Hematopoietic multipotent progenitor cell treated with erythropoietin and hydrocortisone succinate and interleukin-3 and kit ligand, for 17 days (in vitro differentiated cells): ENCODE data around the gene ARHGEF16.

Experiments
- DNase-seq: peaks from one replicate; pipeline ENCODE4 v3.0.0-alpha.2; 2015; ENCODE audit warnings: low spot score

ARHGEF16 gene

GRCh38 chr1:3502641-3503524 is 48.4 kb downstream of the ARHGEF16 start:
- no peak for DNase-seq

DNA sequence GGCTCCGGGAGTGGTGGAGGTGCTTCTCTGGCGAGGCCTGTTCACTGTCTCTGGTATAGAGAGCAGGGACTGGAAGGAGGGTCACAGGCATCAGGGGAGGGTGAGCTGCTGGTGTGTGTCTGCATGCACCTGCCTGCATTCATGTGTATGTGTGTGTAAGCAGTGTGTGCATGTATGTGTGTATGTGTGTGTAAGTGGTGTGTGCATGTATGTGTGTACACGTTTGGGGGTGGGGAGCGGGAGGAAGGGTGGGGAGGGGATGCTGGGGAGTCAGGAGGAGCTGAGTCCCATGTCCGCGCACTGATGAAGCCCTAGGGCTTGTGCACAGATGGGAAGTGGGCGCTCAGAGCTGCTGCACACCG is 49.0 kb downstream of the ARHGEF16 start:
- DNase-seq, result no peak

- no peak for DNase-seq
These were observed 49.8 kb downstream of the ARHGEF16 start for GRCh38 chr1:3504151-3504821.

- no peak for DNase-seq
These were observed 50.3 kb downstream of the ARHGEF16 start for GRCh38 chr1:3504822-3505153.

GRCh38 chr1:3505161-3505560 is 50.7 kb downstream of the ARHGEF16 start:
- DNase-seq, result no peak

- DNase-seq, result no peak
These were observed 51.6 kb downstream of the ARHGEF16 start for GRCh38 chr1:3506041-3506440.

GRCh38 chr1:3506943-3507342 is 52.5 kb downstream of the ARHGEF16 start:
- DNase-seq, result no peak

GRCh38 chr1:3507636-3508275 is 53.3 kb downstream of the ARHGEF16 start:
- DNase-seq, result no peak

DNA sequence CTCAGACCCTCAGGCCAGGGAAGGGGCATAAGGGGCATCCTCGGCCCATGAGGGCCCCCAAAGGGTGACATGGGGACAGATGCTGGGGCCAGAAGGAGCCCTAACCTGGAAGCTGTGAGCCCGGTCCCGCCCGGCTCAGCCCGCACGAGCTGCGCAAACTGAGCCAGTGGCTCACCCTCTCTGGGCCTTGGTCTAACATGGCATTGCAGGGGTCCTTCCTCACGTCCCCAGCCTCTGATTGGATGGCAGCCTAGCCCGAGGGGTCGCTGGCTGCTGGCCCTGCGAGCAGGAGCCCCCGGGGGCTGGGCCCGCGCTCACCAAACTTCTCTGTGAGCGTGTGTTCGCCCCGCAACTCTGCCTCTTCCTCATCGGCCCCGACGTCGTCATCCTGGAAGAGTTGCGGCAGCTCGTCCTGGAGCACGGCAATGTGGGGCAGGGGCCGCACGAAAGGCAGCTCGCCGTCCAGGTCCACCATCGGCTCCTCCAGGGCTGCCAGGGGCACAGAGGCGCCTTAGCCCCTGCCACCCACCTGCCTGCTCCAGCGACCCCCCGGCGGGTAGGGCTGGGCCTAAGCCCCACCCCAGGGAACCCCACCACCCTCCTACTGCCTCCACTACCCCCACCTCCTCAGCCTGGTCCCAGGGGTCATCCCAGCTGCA is 54.4 kb downstream of the ARHGEF16 start:
- DNase-seq, result no peak

DNA sequence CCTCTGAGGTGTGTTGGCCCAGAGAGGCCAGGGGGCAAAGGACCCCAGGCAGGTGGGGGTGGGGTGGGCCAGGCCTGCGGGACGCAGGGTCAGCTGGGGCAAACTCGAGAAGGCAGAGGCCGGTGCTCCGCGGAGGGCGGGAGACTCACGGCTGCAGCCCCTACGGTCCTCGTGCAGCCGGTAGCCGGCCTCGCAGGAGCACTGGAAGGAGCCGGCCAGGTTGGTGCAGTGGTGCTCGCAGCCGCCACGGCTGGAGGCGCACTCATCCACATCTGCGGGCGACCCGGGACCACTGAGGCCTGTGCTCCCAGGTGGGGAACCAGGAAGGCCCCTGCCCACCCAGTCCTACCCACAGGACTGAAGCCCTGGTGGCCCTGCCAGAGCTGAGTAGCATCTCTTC is 55.3 kb downstream of the ARHGEF16 start:
- DNase-seq, result no peak

GRCh38 chr1:3510136-3510955 is 55.9 kb downstream of the ARHGEF16 start:
- no peak for DNase-seq

- no peak for DNase-seq
These were observed 56.4 kb downstream of the ARHGEF16 start for GRCh38 chr1:3510956-3511250.

DNA sequence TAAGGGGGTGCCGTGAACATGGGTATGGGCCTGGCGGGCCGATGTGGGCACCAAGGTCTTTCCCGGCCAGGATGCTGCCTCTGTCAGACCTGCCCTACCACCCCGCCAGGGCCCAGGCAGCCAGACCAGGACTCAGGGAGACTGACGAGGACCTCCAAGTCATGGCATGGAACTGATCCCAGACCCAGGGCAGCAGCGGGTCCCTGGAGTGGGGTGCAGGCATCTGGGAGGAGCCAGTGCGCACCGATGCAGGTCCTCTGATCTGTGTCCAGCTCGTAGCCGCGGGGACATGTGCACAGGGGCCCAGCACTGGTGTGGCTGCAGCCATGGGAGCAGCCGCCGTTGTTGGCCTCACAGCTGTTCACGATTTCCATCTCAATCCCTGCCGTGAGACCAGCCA is 56.8 kb downstream of the ARHGEF16 start:
- no peak for DNase-seq

GRCh38 chr1:3511856-3512255 is 57.4 kb downstream of the ARHGEF16 start:
- no peak for DNase-seq

DNA sequence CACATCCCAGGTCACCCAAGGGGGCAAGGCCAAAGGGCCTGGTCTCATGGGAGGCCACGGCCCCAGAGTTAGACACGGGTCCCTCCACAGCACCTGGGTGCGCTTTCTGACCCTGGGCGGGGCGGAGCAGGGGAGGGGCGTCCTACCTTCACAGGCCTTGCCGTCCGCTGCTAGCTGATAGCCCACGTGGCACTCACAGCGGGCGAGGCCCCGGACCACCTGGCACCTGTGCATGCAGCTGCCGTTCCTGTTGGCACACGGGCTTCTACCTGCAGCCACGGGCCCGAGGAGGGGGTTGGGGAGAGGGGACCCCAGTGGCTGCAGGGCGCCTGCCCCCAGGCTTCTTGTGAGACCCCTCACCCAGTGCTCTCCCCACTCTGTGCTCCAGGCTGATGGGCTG is 59.9 kb downstream of the ARHGEF16 start:
- no peak for DNase-seq

DNA sequence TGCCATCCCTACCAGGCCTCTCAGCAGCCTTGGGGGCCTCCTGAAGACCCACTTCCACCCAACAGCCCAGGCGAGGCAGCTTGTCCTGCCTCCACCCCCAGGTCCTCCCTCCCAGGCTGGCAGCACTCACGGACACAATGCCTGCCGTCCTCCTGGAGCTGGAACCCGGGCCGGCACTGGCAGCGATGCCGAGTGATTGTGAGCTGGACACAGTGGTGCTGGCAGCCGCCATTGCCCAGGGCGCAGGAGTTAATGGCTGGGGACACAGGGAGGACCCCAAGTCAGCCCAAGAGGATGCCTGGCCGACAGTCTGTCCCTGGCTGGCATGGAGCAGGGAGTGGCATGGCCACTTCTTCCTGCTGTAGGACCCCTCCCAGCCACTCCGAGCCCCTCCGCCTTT is 60.8 kb downstream of the ARHGEF16 start:
- DNase-seq, result no peak

- no peak for DNase-seq
These were observed 61.5 kb downstream of the ARHGEF16 start for GRCh38 chr1:3515774-3516480.

DNA sequence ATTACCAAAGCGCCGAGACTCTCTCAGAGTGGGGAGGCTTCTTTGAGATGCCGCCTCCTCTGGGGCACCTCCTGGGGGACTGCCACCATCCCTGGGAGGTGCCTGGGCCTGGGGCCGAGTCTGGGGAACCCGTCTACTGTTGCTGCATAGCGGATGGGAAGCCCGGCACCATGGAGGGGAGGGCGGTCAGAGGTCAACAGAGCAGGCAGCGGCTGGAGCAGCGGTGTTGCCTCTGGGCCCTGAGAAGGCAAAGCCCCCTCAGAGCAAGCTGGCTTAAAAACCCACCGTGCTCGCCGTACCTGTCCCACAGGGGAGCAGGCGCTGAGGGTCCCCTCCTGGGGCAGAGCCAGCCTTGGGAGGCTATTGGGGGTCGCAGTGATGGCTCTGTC is 62.0 kb downstream of the ARHGEF16 start:
- no peak for DNase-seq

DNA sequence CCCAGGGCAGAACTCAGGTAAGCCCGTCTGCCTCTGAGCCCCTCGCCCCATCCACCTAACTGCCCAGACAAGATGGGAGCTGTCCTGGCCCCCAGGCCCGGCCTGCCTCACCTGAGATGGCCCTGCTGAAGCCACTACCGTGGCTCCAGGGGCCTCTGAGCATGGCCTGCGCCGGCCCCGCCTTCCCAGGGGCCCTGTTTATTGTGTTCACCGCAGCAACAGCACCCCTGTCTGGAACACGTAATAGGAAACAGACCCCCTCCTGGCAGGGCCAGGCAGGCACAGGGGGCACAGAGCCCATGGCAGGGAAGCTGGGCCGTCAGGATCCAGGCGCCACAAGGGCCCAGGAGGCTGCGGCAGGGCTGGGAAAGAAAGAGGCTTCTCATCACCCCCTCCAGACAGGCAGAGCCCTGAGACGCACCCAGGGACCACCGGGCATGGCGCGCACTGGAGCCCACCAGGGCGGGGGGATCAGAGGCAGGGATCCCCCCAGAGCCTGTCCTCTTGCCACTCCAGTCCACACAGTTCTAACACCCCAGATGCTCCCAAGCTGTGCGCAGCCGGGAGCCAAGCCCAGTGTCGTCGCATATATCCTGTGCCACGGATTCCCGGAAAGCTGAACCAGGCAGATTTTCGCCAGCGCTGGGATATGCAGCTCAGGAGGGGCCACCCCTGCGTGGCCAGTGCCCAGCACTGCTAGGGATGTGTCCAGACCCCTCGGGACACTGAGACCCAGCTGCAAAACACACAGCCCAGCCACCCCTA is 62.6 kb downstream of the ARHGEF16 start:
- DNase-seq, result no peak

DNA sequence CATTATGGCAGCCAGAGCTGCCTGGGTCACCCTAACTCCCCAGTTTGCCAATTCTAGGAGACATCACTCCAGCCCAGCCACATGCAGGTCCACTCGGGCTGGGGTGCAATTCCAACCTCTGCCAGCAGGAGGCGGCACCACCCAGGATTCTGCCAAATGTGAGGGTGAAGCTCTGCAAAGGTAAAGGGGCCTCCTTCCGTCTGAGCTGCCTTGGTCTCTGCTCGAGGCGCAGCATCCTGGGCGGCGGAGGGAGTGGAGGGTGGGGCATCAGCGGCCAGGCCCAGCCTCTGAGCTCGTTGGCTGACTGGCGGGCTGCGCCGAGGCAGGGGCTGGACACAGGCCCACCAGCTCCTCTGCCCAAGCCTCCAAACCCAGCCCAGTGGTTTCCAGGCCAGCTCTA is 63.8 kb downstream of the ARHGEF16 start:
- DNase-seq, result no peak

GRCh38 chr1:3518756-3519155 is 64.3 kb downstream of the ARHGEF16 start:
- no peak for DNase-seq
